GM21723 (cell line): Measurements from ENCODE around the gene EIF2S1.
"Not testable (repeated sequence)": the region's sequence is repeated elsewhere in the genome, so short reads cannot be mapped to it uniquely, and the experiment has no call there.

Experiments
- ATAC-seq: cut with Tn5 transposase; IDR thresholded peaks from one replicate; pipeline ENCODE4 v1.9.1; 2021; ENCODE audit warnings: mild to moderate bottlenecking, moderate library complexity; ENCODE audit not compliant: unreplicated experiment

EIF2S1 gene

DNA sequence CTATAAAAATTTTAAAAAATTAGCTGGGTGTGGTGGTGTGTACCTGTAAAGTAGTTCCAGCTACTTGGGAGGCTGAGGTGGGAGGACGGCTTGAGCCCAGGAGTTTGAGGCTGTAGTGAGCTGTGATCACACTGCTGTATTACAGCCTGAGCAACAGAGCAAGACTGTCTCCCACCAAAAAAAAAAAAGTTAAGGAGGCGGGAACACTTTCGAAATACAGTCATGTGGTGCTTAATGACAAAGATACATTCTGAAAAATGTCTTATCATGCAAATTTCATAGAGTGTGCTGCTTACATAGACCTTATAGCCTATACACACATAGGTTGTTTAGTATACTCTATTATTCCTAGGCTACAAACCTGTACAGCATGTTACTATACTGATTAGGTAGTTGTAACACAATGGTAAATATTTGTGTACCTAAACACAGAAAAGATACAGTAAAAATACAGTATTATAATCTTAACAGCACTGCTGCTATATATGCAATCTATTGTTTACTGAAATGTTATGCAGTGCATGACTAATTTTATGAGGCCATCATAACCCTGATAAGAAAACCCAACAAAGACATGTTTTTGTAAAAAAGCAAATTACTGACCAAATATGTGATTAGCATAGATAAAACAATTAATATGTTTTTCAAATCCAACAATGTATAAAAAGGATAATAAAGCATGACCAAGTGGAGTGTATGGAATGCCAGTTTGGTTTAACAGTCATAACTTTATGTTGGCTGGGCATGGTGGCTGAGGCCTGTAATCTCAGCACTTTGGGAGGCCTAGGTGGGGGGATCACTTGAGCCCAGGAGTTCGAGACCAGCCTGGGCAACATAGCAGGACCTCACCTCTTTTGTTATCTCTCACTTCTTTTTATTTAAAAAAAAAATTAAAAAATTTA, 11.4 kb downstream of the EIF2S1 start:
- ATAC-seq = no peak

DNA sequence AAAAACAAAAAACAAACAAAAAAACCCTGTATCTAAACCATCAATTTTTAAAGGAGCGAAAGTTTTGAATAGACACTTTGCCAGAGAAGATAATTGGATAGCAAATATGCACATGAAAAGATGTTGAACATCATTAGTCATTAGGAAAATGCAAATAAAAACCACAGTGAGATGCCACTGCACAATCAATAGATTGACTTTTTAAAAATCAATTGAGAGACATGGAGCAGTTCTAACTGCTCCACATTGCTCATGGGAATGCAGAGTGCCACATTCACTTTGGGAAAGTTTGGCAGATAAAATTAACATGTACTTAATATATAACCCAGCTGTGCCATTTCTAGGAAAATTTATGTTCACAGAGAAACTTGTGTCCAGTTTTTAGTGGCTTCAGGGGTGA, 12.7 kb downstream of the EIF2S1 start:
- ATAC-seq = no peak

DNA sequence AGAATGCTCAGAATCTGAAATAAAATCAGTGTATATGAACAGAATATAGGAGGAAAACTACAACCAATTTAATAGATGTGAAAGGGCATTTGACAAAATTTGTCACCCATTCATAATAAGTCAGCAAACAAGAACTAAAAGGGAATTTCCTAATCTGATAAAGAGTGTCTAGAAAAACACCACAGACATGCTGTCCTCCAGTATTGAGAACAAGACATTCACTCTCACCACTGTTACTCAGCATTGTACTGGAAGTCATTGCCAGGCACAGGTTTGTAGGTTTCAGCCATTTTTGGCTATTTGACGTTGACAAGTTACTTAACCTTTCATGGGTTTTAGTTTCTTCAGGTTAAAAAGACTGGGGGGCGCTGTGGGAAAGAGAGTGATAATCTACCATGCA, 13.2 kb downstream of the EIF2S1 start:
- no peak for ATAC-seq

GRCh38 chr14:67377916-67378315, 17.8 kb downstream of the EIF2S1 start:
- peak; percentile 57 for ATAC-seq

GRCh38 chr14:67385120-67385519, 25.0 kb downstream of the EIF2S1 start:
- no peak for ATAC-seq

DNA sequence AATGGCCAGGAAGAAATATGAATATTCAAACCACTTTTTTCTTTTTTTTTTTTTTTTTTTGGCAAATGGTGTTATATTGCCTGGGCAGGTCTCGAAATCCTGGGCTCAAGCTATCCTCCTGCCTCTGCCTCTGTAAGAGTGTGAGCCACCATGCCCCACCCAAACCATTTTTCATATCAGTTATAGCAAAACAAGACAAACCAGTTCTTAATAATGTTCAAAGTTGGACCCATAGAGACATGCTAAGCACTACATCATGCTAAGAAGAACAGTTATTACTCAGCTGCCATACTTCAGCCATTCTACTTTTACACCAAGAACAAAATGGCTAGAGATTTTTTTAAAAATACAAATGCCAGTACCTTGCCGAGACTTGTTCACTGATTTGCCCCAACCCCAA, 25.5 kb downstream of the EIF2S1 start:
- no peak for ATAC-seq

DNA sequence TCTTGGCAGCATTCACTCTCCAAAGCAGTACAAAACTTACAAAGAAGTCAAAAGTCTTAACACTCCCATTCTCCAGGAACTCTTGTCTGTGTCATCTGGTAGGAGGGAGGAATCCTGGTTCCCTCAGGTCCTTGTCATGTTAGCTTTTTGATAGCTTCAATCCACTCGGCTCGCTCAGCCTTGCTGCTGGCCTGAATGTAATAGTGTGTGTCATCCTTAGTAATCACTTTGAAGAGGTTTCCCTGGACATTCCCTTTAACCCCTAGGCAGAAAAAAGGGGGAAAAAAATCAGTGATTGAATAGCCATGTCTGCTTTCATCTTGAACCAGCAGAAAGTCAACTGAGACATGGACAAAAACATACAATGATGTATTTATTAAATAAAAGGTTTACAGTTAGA, 27.1 kb downstream of the EIF2S1 start:
- no peak for ATAC-seq

GRCh38 chr14:67389275-67389674, 29.1 kb downstream of the EIF2S1 start:
- ATAC-seq = no peak

GRCh38 chr14:67389811-67390534, 29.8 kb downstream of the EIF2S1 start:
- no peak for ATAC-seq

DNA sequence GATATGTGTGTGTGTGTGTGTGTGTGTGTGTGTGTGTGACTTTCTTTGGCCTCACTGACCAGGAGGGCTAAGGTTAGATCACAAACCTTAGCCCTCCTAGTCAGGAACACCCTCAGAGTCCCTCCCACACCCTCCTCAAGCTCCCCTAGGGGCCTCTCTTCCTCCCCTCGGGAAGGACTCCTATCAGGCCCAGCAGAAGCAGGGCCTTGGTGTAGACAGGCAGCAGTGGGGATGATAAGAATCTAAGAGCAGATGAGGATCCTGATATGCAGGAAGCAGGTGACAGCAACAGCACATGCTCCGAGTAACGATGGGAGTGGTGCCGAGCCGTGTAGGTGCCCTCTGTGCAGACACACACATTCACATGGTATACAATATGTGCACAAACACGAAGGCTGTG, 31.1 kb downstream of the EIF2S1 start:
- ATAC-seq = no peak

- no peak for ATAC-seq
These were observed 32.0 kb downstream of the EIF2S1 start for GRCh38 chr14:67392123-67392522.

DNA sequence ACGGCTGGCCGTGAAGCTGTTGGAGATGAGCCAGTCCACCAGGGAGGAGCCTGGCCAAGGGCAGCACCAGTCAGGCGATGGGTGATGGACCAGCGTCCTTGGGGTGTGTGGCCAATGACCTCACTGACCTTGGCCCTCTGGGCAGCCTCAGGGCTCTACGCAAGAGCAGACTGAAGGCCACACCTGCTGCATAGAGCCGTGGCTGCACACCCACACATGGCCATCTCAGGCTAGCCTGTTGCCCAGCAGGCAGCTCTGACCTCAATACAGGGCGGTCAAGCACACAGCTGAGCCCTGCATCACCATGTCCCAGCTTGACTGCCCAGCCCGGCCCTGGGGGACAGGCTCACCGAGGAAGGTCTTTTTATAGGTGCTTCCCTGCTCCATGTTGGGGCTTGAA, 32.7 kb downstream of the EIF2S1 start:
- ATAC-seq = no peak

GRCh38 chr14:67393689-67394088, 33.6 kb downstream of the EIF2S1 start:
- ATAC-seq = no peak

DNA sequence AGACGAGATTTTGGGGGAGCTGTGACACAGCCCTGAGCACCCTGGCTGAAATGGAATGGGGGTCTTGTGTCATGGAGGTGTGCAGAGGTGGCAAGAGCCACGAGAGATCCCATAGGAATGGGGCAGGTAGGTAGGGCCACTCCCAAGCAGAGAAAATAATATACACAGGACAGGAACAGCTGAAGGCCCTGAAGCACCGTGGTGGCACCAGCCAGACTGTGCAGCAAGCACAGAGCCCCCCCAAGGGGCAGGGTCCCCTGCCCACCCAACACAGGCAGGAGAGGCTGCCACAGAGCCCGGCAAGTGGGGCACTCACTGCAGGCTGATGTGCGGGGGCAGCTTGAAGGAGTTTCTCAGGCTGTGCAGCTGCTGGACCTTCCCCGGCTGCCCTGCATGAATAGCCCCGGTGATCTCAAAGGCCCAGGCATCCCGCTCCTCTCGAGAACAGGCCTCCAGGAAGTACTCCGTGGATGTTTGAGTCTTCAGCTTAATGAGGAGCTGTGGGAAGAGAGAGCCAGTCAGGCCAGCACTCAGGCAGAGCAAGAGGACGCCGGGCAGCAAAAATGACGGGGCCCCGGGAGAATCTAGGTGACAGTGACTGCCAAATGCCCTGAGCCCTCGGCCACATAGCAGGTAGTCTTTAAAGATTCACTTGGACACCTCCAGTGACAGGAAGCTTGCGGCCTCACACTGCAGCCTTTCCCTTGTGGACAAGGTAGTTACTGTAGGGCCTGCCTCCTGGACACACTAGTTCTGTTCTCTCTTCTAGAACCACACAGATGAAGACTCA, 35.2 kb downstream of the EIF2S1 start:
- no peak for ATAC-seq

GRCh38 chr14:67395876-67396189, 35.7 kb downstream of the EIF2S1 start:
- ATAC-seq = no peak

DNA sequence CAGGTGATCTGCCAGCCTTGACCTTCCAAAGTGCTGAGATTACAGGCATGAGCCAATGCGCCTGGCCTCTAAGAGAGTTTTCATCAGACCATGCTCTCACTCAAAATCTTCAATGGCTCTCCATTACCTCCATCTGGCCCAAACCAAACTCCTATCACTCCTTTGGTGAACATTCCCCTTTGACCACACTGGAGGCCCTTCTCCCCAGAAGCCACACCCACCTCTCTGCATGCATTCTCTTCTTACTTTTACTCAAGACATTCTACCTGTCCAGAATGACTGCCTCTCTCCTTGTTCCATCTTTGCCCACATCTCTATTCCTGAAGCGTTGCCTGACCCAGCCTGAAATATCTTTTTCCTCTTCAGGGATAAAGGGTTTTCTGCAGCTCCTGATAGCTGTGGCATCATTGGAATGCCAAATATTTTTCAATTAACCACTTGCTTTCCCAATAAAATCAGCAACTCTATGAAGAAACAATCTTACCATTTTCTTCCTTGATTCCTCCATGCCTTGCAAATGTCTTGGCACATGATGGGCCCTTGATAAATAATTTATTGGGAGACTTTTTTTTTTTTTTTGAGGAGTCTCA, 36.3 kb downstream of the EIF2S1 start:
- no peak for ATAC-seq

DNA sequence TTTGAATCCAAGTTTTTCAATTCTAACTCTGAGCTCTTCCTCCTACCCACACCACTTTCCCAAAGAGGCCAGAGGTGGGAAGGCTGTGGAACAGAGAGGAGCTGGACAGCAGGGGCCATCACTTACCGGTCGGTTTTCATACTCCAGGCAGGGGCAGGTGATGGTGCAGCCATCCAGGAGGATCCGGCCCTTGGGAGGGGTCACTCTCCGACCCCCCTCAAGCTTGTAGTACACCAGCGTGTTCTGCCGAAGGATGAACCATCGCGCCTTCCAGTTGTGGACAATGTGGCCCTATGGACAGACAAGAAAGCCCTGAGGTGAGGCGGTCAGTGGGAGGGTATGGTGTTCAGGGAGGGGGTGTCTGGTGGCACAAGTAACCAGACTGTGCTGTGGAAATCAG, 37.4 kb downstream of the EIF2S1 start:
- ATAC-seq = no peak

- ATAC-seq = no peak
These were observed 40.3 kb downstream of the EIF2S1 start for GRCh38 chr14:67400434-67400833.

- no peak for ATAC-seq
These were observed 45.6 kb downstream of the EIF2S1 start for GRCh38 chr14:67405771-67406170.

DNA sequence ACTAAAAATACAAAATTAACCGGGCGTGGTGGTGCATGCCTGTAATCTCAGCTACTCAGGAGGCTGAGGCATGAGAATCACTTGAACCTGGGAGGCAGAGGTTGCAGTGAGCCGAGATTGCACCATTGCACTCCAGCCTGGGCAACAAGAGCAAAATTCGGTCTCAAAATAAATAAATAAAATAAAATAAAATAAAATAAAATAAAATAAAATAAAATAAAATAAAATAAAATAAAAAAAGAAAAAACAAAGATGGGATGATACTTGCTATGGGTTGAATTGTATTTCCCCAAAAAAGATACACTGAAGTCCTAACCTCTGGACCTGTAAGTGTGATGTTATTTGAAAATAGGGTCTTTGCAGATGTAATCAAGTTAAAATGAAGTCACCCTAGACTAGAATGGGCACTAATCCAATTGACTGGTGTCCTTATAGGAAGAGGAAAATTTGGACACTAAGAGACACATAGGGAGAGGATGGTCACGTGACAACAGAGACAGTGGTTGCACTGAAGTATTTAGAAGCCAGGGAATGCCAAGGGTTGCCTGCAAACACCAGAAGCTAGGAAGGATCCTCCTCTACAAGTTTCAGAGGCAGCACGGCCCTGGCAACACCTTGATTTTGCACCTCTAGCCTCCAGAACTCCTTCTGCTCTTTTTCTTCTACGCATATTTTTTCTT, 48.1 kb downstream of the EIF2S1 start:
- not testable (repeated sequence) for ATAC-seq

DNA sequence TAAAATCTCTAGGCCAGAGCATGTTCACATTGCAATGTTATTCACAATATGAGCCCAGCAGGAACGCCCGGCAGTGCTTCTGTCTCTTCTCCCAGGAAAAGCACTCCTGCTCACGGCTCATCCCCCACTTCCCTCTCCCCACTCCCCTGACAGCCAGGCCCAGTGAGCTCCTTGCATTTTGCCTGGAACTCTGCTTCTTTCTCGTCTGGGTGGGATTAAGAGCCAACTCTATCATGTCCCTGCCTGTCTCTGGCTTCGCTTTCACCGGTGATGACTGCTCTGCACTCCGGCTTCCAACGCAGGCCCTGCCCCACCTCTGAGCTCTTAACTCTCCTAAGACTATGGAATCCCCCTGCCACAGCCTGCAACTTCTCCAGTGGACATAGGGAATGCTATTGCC, 49.3 kb downstream of the EIF2S1 start:
- no peak for ATAC-seq
